ENCODE measurements around the gene CASR. TPM values are rescaled to one million over a fixed set of nuclear protein-coding genes. Genes with fewer than 3 reads are reported as not detected.

Gene CASR
- total RNA-seq, 1 experiment from 2014 or later: 0.02 TPM

DNA sequence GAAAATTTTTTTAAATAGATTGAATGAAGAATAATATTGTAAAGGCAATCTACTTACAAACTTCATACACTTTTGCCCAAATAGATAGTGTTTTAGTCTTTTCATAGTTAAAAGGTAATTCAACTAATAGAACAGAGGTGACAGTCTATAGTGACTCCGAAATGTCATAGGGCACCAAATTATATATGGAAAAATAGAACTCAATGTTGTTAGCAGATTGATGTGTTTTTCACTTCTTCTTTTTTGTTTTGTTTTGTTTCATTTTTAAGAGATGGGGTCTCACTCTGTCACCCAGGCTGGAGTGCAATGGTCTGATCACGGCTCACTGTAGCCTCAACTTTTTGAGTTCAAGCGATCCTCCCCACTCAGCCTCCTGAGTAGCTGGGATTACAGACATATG lies 142.3 kb downstream of the CASR start:
- Histone ChIP-seq H3K4me1 (ENCODE audit: insufficient read depth, low read length) (no peaks in the 10 kb centered on the region), H3K27me3 (ENCODE audit: insufficient read depth, low read length) (no peaks in the 10 kb centered on the region), H3K9ac (ENCODE audit: extremely low read depth, insufficient read length, low read length) (no peak overlapping the region), H2AFZ (ENCODE audit: low read length) (no peak overlapping the region), H3K4me2 (ENCODE audit: insufficient read depth, insufficient read length, low read length) (no peak overlapping the region), H3K4ac (ENCODE audit: low read depth, low read length) (no peak overlapping the region), H3T11ph (ENCODE audit: low read length) (no peak overlapping the region), H3K79me2 (ENCODE audit: insufficient read depth, low read length) (no peaks in the 10 kb centered on the region), H2BK5ac (ENCODE audit: insufficient read length, low read length) (no peak overlapping the region), H4K91ac (ENCODE audit: insufficient read length, low read depth, low read length) (no peak overlapping the region), H3K18ac (ENCODE audit: insufficient read length, low read depth, low read length) (no peak overlapping the region), H3K56ac (ENCODE audit: insufficient read length, low read depth, low read length) (no peak overlapping the region), H2BK120ac (ENCODE audit: low read depth, low read length, poor library complexity, severe bottlenecking) (no peak overlapping the region), H2BK12ac (ENCODE audit: insufficient read length, low read depth, low read length) (no peak overlapping the region), H4K20me1 (ENCODE audit: control insufficient read depth, insufficient read depth, insufficient read length) (no peaks in the 10 kb centered on the region), H3K9me3 (ENCODE audit: control insufficient read depth, low read depth, low read length) (no peaks in the 10 kb centered on the region), H4K8ac (replicated peaks; ENCODE audit: insufficient read length, low read depth, low read length) (no peak overlapping the region), H2BK20ac (ENCODE audit: low read depth, low read length, poor library complexity, severe bottlenecking) (no peak overlapping the region), H3K23ac (ENCODE audit: insufficient read length, low read depth, low read length) (no peak overlapping the region), H3K14ac (ENCODE audit: insufficient read depth, low read length) (no peak overlapping the region), H2AK5ac (ENCODE audit: insufficient read length, low read length) (no peak overlapping the region), H3K27ac (ENCODE audit: insufficient read length, low read depth, low read length) (no peak overlapping the region), H3K79me1 (ENCODE audit: insufficient read depth, low read depth, low read length, poor library complexity, severe bottlenecking) (no peaks in the 10 kb centered on the region), H4K5ac (ENCODE audit: insufficient read length, low read depth, low read length) (no peak overlapping the region), H3K23me2 (ENCODE audit: insufficient read length, low read depth, low read length, poor library complexity, severe bottlenecking) (no peaks in the 10 kb centered on the region), H2BK15ac (ENCODE audit: low read depth, low read length) (no peak overlapping the region)
- DNase-seq: no peak
- Mint-ChIP-seq H3K9me3 (peaks cover 0 to 2% of the 10 kb centered on the region in 2 experiments; a peak in 1 of 5 replicates), H3K4me1 (no peaks in the 10 kb centered on the region), H3K4me3 (no peak overlapping the region), H3K36me3 (ENCODE audit: insufficient read depth in 1 of 3, low read depth in 3 of 3) (no peaks in the 10 kb centered on the region), H3K27ac (no peak overlapping the region), H3K27me3 (ENCODE audit: low read depth) (no peaks in the 10 kb centered on the region)
- TF ChIP-seq, protein P1, sequence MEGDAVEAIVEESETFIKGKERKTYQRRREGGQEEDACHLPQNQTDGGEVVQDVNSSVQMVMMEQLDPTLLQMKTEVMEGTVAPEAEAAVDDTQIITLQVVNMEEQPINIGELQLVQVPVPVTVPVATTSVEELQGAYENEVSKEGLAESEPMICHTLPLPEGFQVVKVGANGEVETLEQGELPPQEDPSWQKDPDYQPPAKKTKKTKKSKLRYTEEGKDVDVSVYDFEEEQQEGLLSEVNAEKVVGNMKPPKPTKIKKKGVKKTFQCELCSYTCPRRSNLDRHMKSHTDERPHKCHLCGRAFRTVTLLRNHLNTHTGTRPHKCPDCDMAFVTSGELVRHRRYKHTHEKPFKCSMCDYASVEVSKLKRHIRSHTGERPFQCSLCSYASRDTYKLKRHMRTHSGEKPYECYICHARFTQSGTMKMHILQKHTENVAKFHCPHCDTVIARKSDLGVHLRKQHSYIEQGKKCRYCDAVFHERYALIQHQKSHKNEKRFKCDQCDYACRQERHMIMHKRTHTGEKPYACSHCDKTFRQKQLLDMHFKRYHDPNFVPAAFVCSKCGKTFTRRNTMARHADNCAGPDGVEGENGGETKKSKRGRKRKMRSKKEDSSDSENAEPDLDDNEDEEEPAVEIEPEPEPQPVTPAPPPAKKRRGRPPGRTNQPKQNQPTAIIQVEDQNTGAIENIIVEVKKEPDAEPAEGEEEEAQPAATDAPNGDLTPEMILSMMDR (conservative IDR thresholded peaks at IDR 0.05): no peak
- WGBS (ENCODE audit: extremely low coverage, insufficient read length, low lambda C conversion rate): no CpG with 5 or more reads among the region's 3 CpGs
